Ovary (tissue), 9 donors: ENCODE data around the gene RNF175. TPM values are rescaled to one million over a fixed set of nuclear protein-coding genes. Genes with fewer than 3 reads are reported as not detected.

Experiments used
- DNase-seq, 5 donors: peaks; one replicate each; pipeline ENCODE4 v3.0.0-alpha.2; 2019 to 2020
- H3K27ac ChIP-seq, 2 donors: fragments of 200-600 bp; one replicate each; pipeline versions ENCODE4 v1.5.1 to v1.8.0; 2019 to 2022
- H3K27me3 ChIP-seq: fragments of 200-600 bp; one replicate; pipeline ENCODE4 v1.8.0; 2022
- H3K36me3 ChIP-seq: fragments of 200-600 bp; sonication (generic); one replicate; pipeline ENCODE4 v1.5.1; 2019
- H3K4me1 ChIP-seq: one replicate; pipeline ENCODE4 v1.8.1; 2013; ENCODE audit warnings: mild to moderate bottlenecking, moderate library complexity; ENCODE audit not compliant: insufficient read depth
- H3K4me3 ChIP-seq: fragments of 200-600 bp; sonication (generic); one replicate; pipeline ENCODE4 v1.5.1; 2017
- H3K9me3 ChIP-seq, 2 donors: fragments of 200-600 bp in 1 of 2; sonication (generic) in 1 of 2; one replicate each; pipeline versions ENCODE4 v1.5.1 to v1.8.1; 2013 to 2019; ENCODE audit warnings: mild to moderate bottlenecking in 1 of 2, moderate library complexity in 1 of 2
- EP300 ChIP-seq: sonication (generic); formaldehyde crosslinking; IDR thresholded peaks from one replicate; pipeline ENCODE4 v1.6.1; 2017; ENCODE audit warnings: antibody characterized with exemption
- POLR2A ChIP-seq: fragments of 450-650 bp; IDR thresholded peaks from one replicate; pipeline ENCODE4 v1.6.1; 2017; ENCODE audit warnings: antibody characterized with exemption, mild to moderate bottlenecking, moderate library complexity
- WGBS, 3 donors: extraction: QIAGEN DNeasy Blood & Tissue Kit in 1 of 3; methylation state at CpG; one replicate each; pipeline versions ENCODE4 v1.1.5 to v1.1.7; 2013 to 2017; 5-methylcytosine and 5-hydroxymethylcytosine counted together
- intact Hi-C, 4 donors: fragments of 100-400 bp; cut with DNase I; formaldehyde crosslinking; loops; one replicate each; pipeline versions ENCODE4 v1.11.0 to v1.15.1; 2022 to 2023
- polyA plus RNA-seq, 2 donors: library from polyadenylated mRNA; stranded (reverse); fragments of 200-250 nt in 1 of 2; fragments of 350-450 nt in 1 of 2; fragmentation: Illumina TruSeq in 1 of 2; extraction: RNeasy Lipid Tissue Mini Kit (QIAGEN cat#74804) in 1 of 2; gene quantifications; one replicate each; pipeline ENCODE4 v1.2.3, GENCODE V29; 2013 to 2014
- total RNA-seq, 7 donors: library from RNA; depleted of rRNA in 2 of 7; stranded (reverse); fragments of >200 nt in 2 of 7; fragmentation: NEBNext Ultra II Directional in 3 of 7; extraction: Animal tissue kit (Norgen Biotek cat#: 25700) in 3 of 7; gene quantifications; one replicate each; pipeline versions ENCODE4 v1.1.0 to v1.2.4, GENCODE V29; 2016 to 2023
- TF ChIP-seq, protein P1 (sequence below), 3 donors: fragments of 450-650 bp in 2 of 3; fragments of 200-600 bp in 1 of 3; IDR thresholded peaks; one replicate each; pipeline versions ENCODE4 v1.5.1 to v1.8.0; 2016 to 2022; ENCODE audit warnings: antibody characterized with exemption in 3 of 3, mild to moderate bottlenecking in 1 of 3
- donor health status: DM: no; HTN: no; CAD: no; lungs with moderate emphysema.
- donor health status: DM: no; HTN: no; CAD: no.
- donor health status: Bipolar disorder and iron deficiency.
- donor health status: DM: yes; HTN: yes; CAD: no.
- donor health status: DM: no; HTN: no; CAD: no.
- donor health status: DM: yes; HTN: yes; CAD: no.

The RNF175 gene
- total and polyA plus RNA-seq, 9 donors: 0.07 to 0.20 TPM; not detected in 7

DNA sequence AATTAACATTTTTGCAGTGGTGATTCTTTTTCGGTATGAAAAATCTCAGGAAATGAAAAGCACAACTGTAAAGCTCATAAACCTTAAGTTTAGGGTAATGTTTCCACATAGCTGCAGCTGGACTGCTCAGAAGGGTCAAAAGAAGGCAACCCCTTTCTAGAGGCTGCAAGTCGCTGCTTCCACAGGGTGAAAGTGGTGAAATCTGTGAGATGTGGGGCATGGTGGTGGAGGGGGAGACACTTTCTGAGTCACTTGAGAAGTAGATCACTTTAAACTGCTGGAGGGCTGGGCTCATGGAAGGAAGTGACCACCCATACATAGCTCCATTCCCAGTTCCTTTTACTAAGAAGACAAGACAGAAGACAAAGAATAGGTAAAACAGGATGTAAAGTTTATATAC, 20.4 kb upstream of the RNF175 start:
- TF ChIP-seq EP300: no peak
- TF ChIP-seq, protein P1, sequence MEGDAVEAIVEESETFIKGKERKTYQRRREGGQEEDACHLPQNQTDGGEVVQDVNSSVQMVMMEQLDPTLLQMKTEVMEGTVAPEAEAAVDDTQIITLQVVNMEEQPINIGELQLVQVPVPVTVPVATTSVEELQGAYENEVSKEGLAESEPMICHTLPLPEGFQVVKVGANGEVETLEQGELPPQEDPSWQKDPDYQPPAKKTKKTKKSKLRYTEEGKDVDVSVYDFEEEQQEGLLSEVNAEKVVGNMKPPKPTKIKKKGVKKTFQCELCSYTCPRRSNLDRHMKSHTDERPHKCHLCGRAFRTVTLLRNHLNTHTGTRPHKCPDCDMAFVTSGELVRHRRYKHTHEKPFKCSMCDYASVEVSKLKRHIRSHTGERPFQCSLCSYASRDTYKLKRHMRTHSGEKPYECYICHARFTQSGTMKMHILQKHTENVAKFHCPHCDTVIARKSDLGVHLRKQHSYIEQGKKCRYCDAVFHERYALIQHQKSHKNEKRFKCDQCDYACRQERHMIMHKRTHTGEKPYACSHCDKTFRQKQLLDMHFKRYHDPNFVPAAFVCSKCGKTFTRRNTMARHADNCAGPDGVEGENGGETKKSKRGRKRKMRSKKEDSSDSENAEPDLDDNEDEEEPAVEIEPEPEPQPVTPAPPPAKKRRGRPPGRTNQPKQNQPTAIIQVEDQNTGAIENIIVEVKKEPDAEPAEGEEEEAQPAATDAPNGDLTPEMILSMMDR (IDR thresholded peaks at IDR 0.05): no peak
- TF ChIP-seq POLR2A: no peak
- H3K9me3 ChIP-seq: no peaks in the 10 kb centered on the region
- H3K4me1 ChIP-seq: no peaks in the 10 kb centered on the region
- DNase-seq: no peak
- 56 to 63% (median 60%) methylated on average over 2 of the region's 2 CpGs for WGBS, 3 donors
- no peak overlapping the region for H3K4me3 ChIP-seq
- no peaks in the 10 kb centered on the region for H3K27me3 ChIP-seq
- H3K27ac ChIP-seq: no peak overlapping the region
- H3K36me3 ChIP-seq: no peaks in the 10 kb centered on the region
- intact Hi-C loops: loop anchor here in 1 of 4 donors (10.0 kb wide), 1 partner anchor 535 kb away; no protein-coding TSS in a partner anchor

DNA sequence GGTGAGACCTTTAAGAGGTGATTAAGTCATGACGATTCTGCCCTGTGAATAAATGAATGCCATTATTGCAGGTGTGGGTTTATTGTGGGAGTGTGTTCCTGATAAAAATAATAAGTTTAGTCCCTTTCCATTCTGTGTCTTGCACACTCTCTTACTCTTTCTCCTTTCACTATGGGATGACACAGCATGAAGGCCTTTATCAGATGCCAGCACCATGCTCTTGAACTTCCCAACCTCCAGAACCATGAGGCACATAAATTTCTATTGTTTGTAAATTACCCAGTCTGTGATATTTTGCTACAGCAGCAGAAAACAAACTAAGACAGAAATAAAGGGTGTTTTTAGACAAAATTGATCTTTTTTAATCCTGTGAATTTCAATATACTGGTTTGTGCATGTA, 18.6 kb upstream of the RNF175 start:
- no peak overlapping the region for H3K4me3 ChIP-seq
- no peak for DNase-seq
- TF ChIP-seq POLR2A (no peak), EP300 (no peak)
- TF ChIP-seq, protein P1 (IDR thresholded peaks at IDR 0.05): no peak
- no peaks in the 10 kb centered on the region for H3K36me3 ChIP-seq
- no peaks in the 10 kb centered on the region for H3K27me3 ChIP-seq
- H3K9me3 ChIP-seq: no peaks in the 10 kb centered on the region
- H3K4me1 ChIP-seq: no peaks in the 10 kb centered on the region
- WGBS, 3 donors: 80 to 86% (median 86%) methylated on average over 1 of the region's 1 CpG
- H3K27ac ChIP-seq: no peak overlapping the region
- intact Hi-C loops: no loop called here

DNA sequence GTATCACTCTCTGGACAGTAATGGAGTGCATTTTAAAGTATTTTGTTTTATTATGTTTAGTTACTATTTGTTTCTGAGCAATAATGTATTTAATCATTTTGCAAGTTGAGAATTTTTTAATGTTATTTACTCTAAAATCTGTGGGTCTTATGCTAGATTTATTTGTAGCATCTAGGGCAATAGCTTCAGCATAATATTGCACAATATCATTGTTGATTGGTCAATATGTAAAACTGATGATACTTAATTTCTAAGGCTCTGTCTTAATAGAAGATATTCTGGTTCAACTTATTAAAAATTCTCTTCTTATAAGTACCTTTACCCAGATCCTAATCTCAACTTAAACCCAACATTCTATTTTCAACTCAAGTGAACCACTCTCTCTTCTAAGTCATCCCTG, 17.6 kb upstream of the RNF175 start:
- H3K4me3 ChIP-seq: no peak overlapping the region
- H3K4me1 ChIP-seq: no peaks in the 10 kb centered on the region
- H3K27me3 ChIP-seq: no peaks in the 10 kb centered on the region
- intact Hi-C loops: no loop called here
- DNase-seq: no peak
- TF ChIP-seq, protein P1 (IDR thresholded peaks at IDR 0.05): no peak
- no peak for TF ChIP-seq POLR2A
- TF ChIP-seq EP300: no peak
- H3K36me3 ChIP-seq: no peaks in the 10 kb centered on the region
- no peaks in the 10 kb centered on the region for H3K9me3 ChIP-seq
- no peak overlapping the region for H3K27ac ChIP-seq

DNA sequence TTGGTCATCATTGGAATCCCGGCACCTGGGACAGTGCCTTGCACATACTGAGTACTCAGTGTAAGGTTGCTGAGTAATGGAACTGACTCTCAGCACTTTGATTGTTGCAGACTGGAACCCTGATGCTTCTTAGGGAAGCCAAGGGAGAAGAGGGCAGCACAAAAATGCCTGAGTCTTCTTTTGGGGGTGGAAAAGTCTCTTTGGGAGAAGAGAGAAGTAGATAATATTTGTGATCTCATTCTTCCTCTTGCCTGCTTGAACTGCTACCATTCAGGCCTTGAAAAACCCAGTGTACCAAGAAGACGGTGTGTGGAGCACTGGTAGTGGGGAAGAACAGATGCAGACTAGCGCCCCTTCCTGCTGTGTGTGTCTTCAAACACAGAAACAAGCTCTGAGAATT, 16.8 kb upstream of the RNF175 start:
- intact Hi-C loops: no loop called here
- no peaks in the 10 kb centered on the region for H3K9me3 ChIP-seq
- WGBS, 3 donors: 85 to 89% (median 86%) methylated on average over 3 of the region's 3 CpGs
- TF ChIP-seq POLR2A (no peak), EP300 (no peak)
- TF ChIP-seq, protein P1 (IDR thresholded peaks at IDR 0.05): no peak
- no peaks in the 10 kb centered on the region for H3K27me3 ChIP-seq
- no peak for DNase-seq
- no peak overlapping the region for H3K27ac ChIP-seq
- H3K4me1 ChIP-seq: no peaks in the 10 kb centered on the region
- H3K4me3 ChIP-seq: no peak overlapping the region
- H3K36me3 ChIP-seq: no peaks in the 10 kb centered on the region

DNA sequence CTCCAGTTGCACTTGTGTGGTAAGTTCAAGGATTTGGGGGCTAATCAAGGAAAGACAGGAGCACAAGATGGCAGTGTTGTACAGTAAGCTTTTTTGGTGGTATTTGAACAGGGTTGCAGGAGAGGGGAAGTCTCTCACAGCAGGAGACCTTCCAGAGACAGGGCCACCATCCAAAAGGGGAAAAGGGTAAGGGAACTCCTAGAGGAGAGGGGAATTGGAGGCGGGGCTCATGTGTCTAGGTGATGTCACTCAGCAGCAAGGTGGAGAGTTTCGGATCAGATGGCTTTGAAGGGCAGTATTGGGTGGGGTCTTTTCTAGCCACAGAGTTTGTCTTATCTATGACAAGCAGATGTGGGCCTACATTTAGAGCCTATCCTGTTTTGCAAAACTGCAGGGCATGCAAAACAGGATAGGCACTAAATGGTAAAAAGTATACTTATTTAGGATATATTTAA, 13.4 kb upstream of the RNF175 start:
- Histone ChIP-seq H3K27ac (no peak overlapping the region), H3K36me3 (no peaks in the 10 kb centered on the region), H3K9me3 (no peaks in the 10 kb centered on the region), H3K4me1 (no peaks in the 10 kb centered on the region), H3K27me3 (no peaks in the 10 kb centered on the region), H3K4me3 (no peak overlapping the region)
- no peak for DNase-seq
- 76 to 79% (median 77%) methylated on average over 2 of the region's 2 CpGs for WGBS, 3 donors
- TF ChIP-seq POLR2A: no peak
- no peak for TF ChIP-seq EP300
- TF ChIP-seq, protein P1 (IDR thresholded peaks at IDR 0.05): no peak
- intact Hi-C loops: no loop called here
